Thoracic aorta (tissue), 2 donors: ENCODE measurements around the gene EFHC1. TPM values are rescaled to one million over a fixed set of nuclear protein-coding genes. Genes with fewer than 3 reads are reported as not detected.

Experiments used
- ATAC-seq: fragments of 150-250 bp; one replicate; pipeline ENCODE4 v1.8.0; 2017; ENCODE audit warnings: low read depth; ENCODE audit not compliant: insufficient number of reproducible peaks, low FRiP score
- DNase-seq: peaks from one replicate; pipeline ENCODE4 v3.0.0-alpha.2; 2020; ENCODE audit warnings: low spot score
- H3K27ac ChIP-seq, 2 donors: fragments of 200-600 bp; sonication (generic); 1 replicate in 1 of 2; 2 replicates in 1 of 2; pipeline ENCODE4 v1.5.1; 2016; ENCODE audit warnings: mild to moderate bottlenecking in 2 of 2, moderate library complexity in 2 of 2
- H3K27me3 ChIP-seq: fragments of 200-600 bp; sonication (generic); replicated peaks from 2 replicates; pipeline ENCODE4 v1.6.0; 2016; ENCODE audit warnings: mild to moderate bottlenecking; ENCODE audit not compliant: insufficient read depth
- H3K36me3 ChIP-seq: fragments of 200-600 bp; sonication (generic); one replicate; pipeline ENCODE4 v1.5.1; 2016
- H3K4me1 ChIP-seq, 2 donors: fragments of 200-600 bp; sonication (generic); 1 replicate in 1 of 2; 2 replicates in 1 of 2; pipeline versions ENCODE4 v1.5.1 to v1.6.0; 2016; ENCODE audit warnings: low read depth in 2 of 2, mild to moderate bottlenecking in 1 of 2; ENCODE audit not compliant: control insufficient read depth in 1 of 2
- H3K4me3 ChIP-seq: fragments of 200-600 bp; sonication (generic); 2 replicates; pipeline ENCODE4 v1.5.1; 2016; ENCODE audit warnings: mild to moderate bottlenecking
- H3K9me3 ChIP-seq: fragments of 200-600 bp; sonication (generic); 2 replicates; pipeline ENCODE4 v1.5.1; 2016
- CTCF ChIP-seq: fragments of 200-600 bp; sonication (generic); IDR thresholded peaks from one replicate; pipeline ENCODE4 v1.5.1; 2019; ENCODE audit warnings: antibody characterized with exemption
- total RNA-seq, 2 donors: library from RNA; depleted of rRNA; stranded (reverse); fragments of >200 nt; gene quantifications; one replicate each; pipeline versions ENCODE4 v1.1.0 to v1.2.3, GENCODE V29; 2016

Gene EFHC1
- total RNA-seq, 2 donors from 2014 or later: 13.5 to 14.9 TPM

GRCh38 chr6:52529311-52529710, 109.2 kb downstream of the EFHC1 start:
- Histone ChIP-seq H3K27me3 (no peaks in the 10 kb centered on the region), H3K4me1 (peaks cover 0 to 16% of the 10 kb centered on the region in 2 donors), H3K36me3 (peaks cover 3% of the 10 kb centered on the region), H3K4me3 (no peak overlapping the region), H3K9me3 (no peaks in the 10 kb centered on the region), H3K27ac (no peak overlapping the region)
- ATAC-seq: no peak
- TF ChIP-seq CTCF: no peak
- DNase-seq: no peak

GRCh38 chr6:52530351-52530750, 110.2 kb downstream of the EFHC1 start:
- Histone ChIP-seq H3K4me1 (peaks cover 0 to 15% of the 10 kb centered on the region in 2 donors), H3K9me3 (no peaks in the 10 kb centered on the region), H3K27me3 (no peaks in the 10 kb centered on the region), H3K4me3 (no peak overlapping the region), H3K36me3 (peaks cover 13% of the 10 kb centered on the region), H3K27ac (peak overlapping the region in 1 of 2 donors; percentile 15)
- ATAC-seq (no peak), DNase-seq (no peak)
- no peak for TF ChIP-seq CTCF

GRCh38 chr6:52531396-52531795, 111.3 kb downstream of the EFHC1 start:
- DNase-seq (no peak), ATAC-seq (no peak)
- peak overlapping the region; percentile 1 to 34 for H3K27ac ChIP-seq
- H3K4me1 ChIP-seq: peaks cover 0 to 25% of the 10 kb centered on the region in 2 donors
- H3K9me3 ChIP-seq: no peaks in the 10 kb centered on the region
- no peak for TF ChIP-seq CTCF
- H3K27me3 ChIP-seq: no peaks in the 10 kb centered on the region
- no peak overlapping the region for H3K4me3 ChIP-seq
- H3K36me3 ChIP-seq: peaks cover 15% of the 10 kb centered on the region

- TF ChIP-seq CTCF: no peak
- no peak for ATAC-seq
These were observed 111.7 kb downstream of the EFHC1 start for GRCh38 chr6:52531834-52532233.

GRCh38 chr6:52532457-52532856, 112.3 kb downstream of the EFHC1 start:
- no peak overlapping the region for H3K4me3 ChIP-seq
- H3K9me3 ChIP-seq: no peaks in the 10 kb centered on the region
- ATAC-seq: no peak
- no peak overlapping the region for H3K27ac ChIP-seq
- H3K4me1 ChIP-seq: peaks cover 6 to 36% of the 10 kb centered on the region in 2 donors
- H3K36me3 ChIP-seq: peaks cover 15% of the 10 kb centered on the region
- no peak for DNase-seq
- no peaks in the 10 kb centered on the region for H3K27me3 ChIP-seq
- TF ChIP-seq CTCF: no peak

More at GRCh38 chr6:52531834-52532233, 111.7 kb downstream of the EFHC1 start:
- H3K36me3 ChIP-seq: peaks cover 15% of the 10 kb centered on the region
- H3K9me3 ChIP-seq: no peaks in the 10 kb centered on the region
- H3K4me3 ChIP-seq: no peak overlapping the region
- peak overlapping the region; percentile 1 to 34 for H3K27ac ChIP-seq
- DNase-seq: no peak
- H3K27me3 ChIP-seq: no peaks in the 10 kb centered on the region
- H3K4me1 ChIP-seq: peaks cover under 1 to 30% of the 10 kb centered on the region in 2 donors
